Measurements from ENCODE around the gene XCL2.

DNA sequence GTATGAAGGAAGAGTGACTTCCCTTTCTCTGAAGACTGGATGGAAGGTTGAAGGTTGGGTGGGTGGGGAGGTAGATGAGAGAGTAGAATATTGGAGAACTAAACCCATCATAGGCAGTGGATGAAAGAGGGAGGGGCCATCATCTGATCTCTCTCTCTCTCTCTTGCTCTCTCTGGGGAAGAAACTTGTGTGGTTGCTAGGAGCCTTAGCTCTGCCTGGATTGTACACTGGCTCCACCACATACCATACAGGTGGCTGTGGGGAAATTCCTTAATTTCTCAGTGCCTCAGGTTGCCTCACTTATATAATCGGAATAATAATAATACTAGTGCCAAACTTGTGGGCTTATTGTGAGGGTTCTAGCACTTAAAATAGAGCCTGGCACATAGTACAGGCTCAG lies 42.1 kb upstream of the XCL2 start:
- TF ChIP-seq CTCF (conservative IDR thresholded peaks at IDR 0.05; ENCODE audit: low read length) (no peak), EZH2phosphoT487 (IDR thresholded peaks at IDR 0.05; ENCODE audit: borderline replicate concordance, low read depth, low read length) (no peak)

All from OCI-LY7 (cell line).